Epithelial cell of proximal tubule (primary cell): ENCODE measurements around the gene SEC22C. TPM values are rescaled to one million over a fixed set of nuclear protein-coding genes. Genes with fewer than 3 reads are reported as not detected.

Source experiments
- DNase-seq: peaks from one replicate; pipeline ENCODE4 v3.0.0-alpha.2; 2011; ENCODE audit warnings: low read depth
- H3K4me3 ChIP-seq: 2 replicates; pipeline ENCODE4 v1.5.1; 2011; ENCODE audit warnings: low read depth, mild to moderate bottlenecking, low read length
- CTCF ChIP-seq: conservative IDR thresholded peaks from 2 replicates; pipeline ENCODE4 v1.5.1; 2012; ENCODE audit warnings: low read depth, mild to moderate bottlenecking, low read length
- total RNA-seq: library from RNA; depleted of rRNA; stranded (reverse); fragments of >200 nt; gene quantifications from 2 replicates; pipeline ENCODE4 v1.2.3, GENCODE V29; 2015

Gene SEC22C
- total RNA-seq, 1 donor from 2014 or later, result 40.8 TPM

GRCh38 chr3:42526616-42527367, 55.0 kb downstream of the SEC22C start:
- H3K4me3 ChIP-seq, result no peak overlapping the region
- no peak for DNase-seq
- no peak for TF ChIP-seq CTCF

GRCh38 chr3:42525736-42526345, 55.9 kb downstream of the SEC22C start:
- H3K4me3 ChIP-seq, result no peak overlapping the region
- no peak for TF ChIP-seq CTCF
- DNase-seq, result no peak

- no peak for TF ChIP-seq CTCF
- DNase-seq, result no peak
Measured at GRCh38 chr3:42525212-42525611, 56.6 kb downstream of the SEC22C start.

GRCh38 chr3:42524751-42525150, 57.0 kb downstream of the SEC22C start:
- no peak for TF ChIP-seq CTCF
- DNase-seq, result no peak

More at GRCh38 chr3:42525212-42525611, 56.6 kb downstream of the SEC22C start:
- no peak overlapping the region for H3K4me3 ChIP-seq

GRCh38 chr3:42520906-42521305, 60.9 kb downstream of the SEC22C start:
- DNase-seq, result no peak
- TF ChIP-seq CTCF, result no peak
- no peak overlapping the region for H3K4me3 ChIP-seq

More at GRCh38 chr3:42524751-42525150, 57.0 kb downstream of the SEC22C start:
- no peak overlapping the region for H3K4me3 ChIP-seq

GRCh38 chr3:42520336-42520735, 61.4 kb downstream of the SEC22C start:
- H3K4me3 ChIP-seq, result no peak overlapping the region
- no peak for TF ChIP-seq CTCF
- no peak for DNase-seq

GRCh38 chr3:42519568-42519962, 62.2 kb downstream of the SEC22C start:
- DNase-seq, result no peak
- TF ChIP-seq CTCF, result no peak
- no peak overlapping the region for H3K4me3 ChIP-seq
